Heart left ventricle (tissue), 16 donors: ENCODE measurements around the gene SPAG6. TPM values are rescaled to one million over a fixed set of nuclear protein-coding genes. Genes with fewer than 3 reads are reported as not detected.

ENCODE experiments used
- ATAC-seq, 4 donors: fragments of 200-7000 bp; cut with Tn5 transposase; one replicate each; pipeline ENCODE4 v1.9.1; 2020 to 2022; ENCODE audit warnings: moderate library complexity in 4 of 4, mild to moderate bottlenecking in 3 of 4, moderate number of reproducible peaks in 1 of 4
- DNase-seq, 5 donors: peaks; one replicate each; pipeline ENCODE4 v3.0.0-alpha.2; 2020
- H3K27ac ChIP-seq, 12 donors: fragments of 200-600 bp; sonication (generic) in 4 of 12; one replicate each; pipeline versions ENCODE4 v1.5.0 to v1.8.0; 2016 to 2022; ENCODE audit warnings: mild to moderate bottlenecking in 2 of 12
- H3K27me3 ChIP-seq, 9 donors: fragments of 200-600 bp; sonication (generic) in 2 of 9; one replicate each; pipeline versions ENCODE4 v1.5.1 to v1.8.0; 2016 to 2022; ENCODE audit warnings: mild to moderate bottlenecking in 3 of 9
- H3K36me3 ChIP-seq, 9 donors: fragments of 200-600 bp; sonication (generic) in 2 of 9; one replicate each; pipeline versions ENCODE4 v1.5.0 to v1.8.0; 2018 to 2022; ENCODE audit warnings: mild to moderate bottlenecking in 2 of 9
- H3K4me1 ChIP-seq, 12 donors: fragments of 200-600 bp; sonication (generic) in 4 of 12; one replicate each; pipeline versions ENCODE4 v1.5.0 to v1.8.0; 2016 to 2022; ENCODE audit warnings: mild to moderate bottlenecking in 3 of 12
- H3K4me3 ChIP-seq, 12 donors: fragments of 200-600 bp; sonication (generic) in 4 of 12; one replicate each; pipeline versions ENCODE4 v1.5.0 to v1.8.0; 2017 to 2022; ENCODE audit warnings: mild to moderate bottlenecking in 9 of 12, moderate library complexity in 4 of 12
- H3K9me3 ChIP-seq, 12 donors: fragments of 200-600 bp; sonication (generic) in 4 of 12; one replicate each; pipeline versions ENCODE4 v1.5.0 to v1.8.0; 2016 to 2022; ENCODE audit warnings: mild to moderate bottlenecking in 1 of 12
- POLR2A ChIP-seq, 2 donors: fragments of 450-650 bp; IDR thresholded peaks; one replicate each; pipeline ENCODE4 v1.6.1; 2017; ENCODE audit warnings: antibody characterized with exemption in 2 of 2, mild to moderate bottlenecking in 2 of 2, moderate library complexity in 2 of 2
- WGBS, 4 donors: extraction: QIAGEN DNeasy Blood & Tissue Kit in 2 of 4; methylation state at CpG; one replicate each; pipeline versions ENCODE4 v1.1.5 to v1.1.7; 2013 to 2018; 5-methylcytosine and 5-hydroxymethylcytosine counted together
- intact Hi-C, 10 donors: fragments of 100-400 bp; cut with DNase I; formaldehyde crosslinking; loops; one replicate each; pipeline versions ENCODE4 v1.11.1 to v1.14.2; 2022
- polyA plus RNA-seq, 2 donors: library from polyadenylated mRNA; stranded (reverse); fragments of 200-250 nt; gene quantifications; one replicate each; pipeline ENCODE4 v1.2.3, GENCODE V29; 2013
- total RNA-seq, 9 donors: library from RNA; depleted of rRNA in 2 of 9; stranded (reverse); fragments of >200 nt in 2 of 9; fragmentation: NEBNext Ultra II Directional in 3 of 9; extraction: Animal tissue kit (Norgen Biotek cat#: 25700) in 3 of 9; gene quantifications; one replicate each; pipeline versions ENCODE4 v1.1.0 to v1.2.4, GENCODE V29; 2016 to 2023
- TF ChIP-seq, protein P1 (sequence below), 12 donors: fragments of 200-600 bp; sonication (generic) in 4 of 12; IDR thresholded peaks; one replicate each; pipeline versions ENCODE4 v1.5.0 to v1.8.0; 2018 to 2022; ENCODE audit warnings: antibody characterized with exemption in 12 of 12, mild to moderate bottlenecking in 5 of 12
- donor health status: ischemic (EF 13 %, LVEDD 7.1; RV severe dilation, severe dysfunction).
- donor health status: healthy with polysubstance abuse.
- donor health status: DM: no; HTN: yes; CAD: no.
- donor health status: DM: no; HTN: no; CAD: no.
- donor health status: ischemic (EF 25% LVEDD 6.9; RV normal size, moderate dysfunction).
- donor health status: ischemic (EF 25% LVEDD 5.7; RV mildly dilated, moderate dysfunction).
- donor health status: healthy.
- donor health status: DM: yes; HTN: yes; CAD: no.
- donor health status: ischemic (EF 35%, LVEDD 5.7; RV mildly dilated, moderate dysfunction).
- donor health status: nonischemic (EF 11% LVEDD 7.7; RV severe dilation, severe dysfunction).
- donor health status: DM: yes; HTN: yes; CAD: no.
- donor health status: PGD.
- donor health status: ischemic (EF 29% LVEDD 5.4; RV normal size, mild dysfunction).
- donor health status: nonischemic (EF 23%, LVEDD 6.1; RV moderate dilation, normal function).

Gene SPAG6
- total and polyA plus RNA-seq, 11 donors, result 0.42 TPM; not detected in 10

DNA sequence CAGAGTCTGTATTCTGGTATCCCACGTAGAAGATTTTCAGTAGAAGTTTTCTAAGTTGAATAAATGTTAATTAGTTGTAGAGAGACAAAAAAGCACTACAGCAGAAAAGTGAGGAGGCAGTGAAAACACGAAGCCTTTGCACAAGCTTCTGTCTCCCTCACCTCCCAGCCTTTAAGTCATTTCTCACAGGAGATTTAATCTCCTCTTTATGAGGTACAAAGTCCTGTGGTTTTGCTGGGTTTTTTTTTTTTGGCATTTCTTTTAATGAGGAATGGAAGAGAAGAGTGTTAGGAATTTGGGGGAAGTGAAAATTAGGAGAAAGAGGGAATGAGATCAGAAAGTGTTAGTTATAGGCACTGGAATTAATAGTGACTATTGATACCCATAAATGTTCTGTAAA lies 21.5 kb downstream of the SPAG6 start:
- DNase-seq, result no peak
- Histone ChIP-seq H3K27ac (no peak overlapping the region), H3K4me3 (no peak overlapping the region), H3K4me1 (peaks cover 0 to 9% (median 0%) of the 10 kb centered on the region in 12 donors), H3K27me3 (peaks cover 0 to 20% (median 0%) of the 10 kb centered on the region in 9 donors), H3K36me3 (no peaks in the 10 kb centered on the region), H3K9me3 (no peaks in the 10 kb centered on the region)
- WGBS, 4 donors, result 56 to 72% (median 62%) methylated on average over 2 of the region's 2 CpGs
- no peak for ATAC-seq
- TF ChIP-seq POLR2A (IDR thresholded peaks at IDR 0.05), result no peak
- TF ChIP-seq, protein P1, sequence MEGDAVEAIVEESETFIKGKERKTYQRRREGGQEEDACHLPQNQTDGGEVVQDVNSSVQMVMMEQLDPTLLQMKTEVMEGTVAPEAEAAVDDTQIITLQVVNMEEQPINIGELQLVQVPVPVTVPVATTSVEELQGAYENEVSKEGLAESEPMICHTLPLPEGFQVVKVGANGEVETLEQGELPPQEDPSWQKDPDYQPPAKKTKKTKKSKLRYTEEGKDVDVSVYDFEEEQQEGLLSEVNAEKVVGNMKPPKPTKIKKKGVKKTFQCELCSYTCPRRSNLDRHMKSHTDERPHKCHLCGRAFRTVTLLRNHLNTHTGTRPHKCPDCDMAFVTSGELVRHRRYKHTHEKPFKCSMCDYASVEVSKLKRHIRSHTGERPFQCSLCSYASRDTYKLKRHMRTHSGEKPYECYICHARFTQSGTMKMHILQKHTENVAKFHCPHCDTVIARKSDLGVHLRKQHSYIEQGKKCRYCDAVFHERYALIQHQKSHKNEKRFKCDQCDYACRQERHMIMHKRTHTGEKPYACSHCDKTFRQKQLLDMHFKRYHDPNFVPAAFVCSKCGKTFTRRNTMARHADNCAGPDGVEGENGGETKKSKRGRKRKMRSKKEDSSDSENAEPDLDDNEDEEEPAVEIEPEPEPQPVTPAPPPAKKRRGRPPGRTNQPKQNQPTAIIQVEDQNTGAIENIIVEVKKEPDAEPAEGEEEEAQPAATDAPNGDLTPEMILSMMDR (IDR thresholded peaks at IDR 0.05), result no peak
- intact Hi-C loops, result no loop called here

DNA sequence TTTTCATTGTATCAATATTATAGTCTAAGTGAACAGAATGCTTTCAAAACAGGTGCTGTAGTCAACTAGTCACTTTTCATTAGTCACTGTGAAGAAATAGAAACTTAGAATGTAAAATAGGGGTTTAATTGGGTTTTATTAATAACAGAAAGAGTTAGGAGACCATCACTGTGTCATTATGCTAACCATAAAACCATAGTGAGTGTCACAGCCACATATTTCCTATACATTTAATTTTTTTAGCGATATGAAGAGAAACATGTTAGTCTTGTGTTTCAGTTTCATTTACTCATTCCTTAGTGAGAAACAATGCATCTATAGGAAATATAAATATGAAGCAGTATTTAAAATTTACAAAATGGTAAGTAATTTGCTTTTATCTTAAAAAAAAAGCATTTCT lies 22.2 kb downstream of the SPAG6 start:
- H3K4me3 ChIP-seq, result no peak overlapping the region
- no peaks in the 10 kb centered on the region for H3K36me3 ChIP-seq
- 90 to 93% (median 93%) methylated on average over 1 of the region's 1 CpG for WGBS, 4 donors
- peaks cover 0 to 19% (median 0%) of the 10 kb centered on the region in 9 donors for H3K27me3 ChIP-seq
- H3K4me1 ChIP-seq, result peaks cover 0 to 9% (median 0%) of the 10 kb centered on the region in 12 donors
- no peak for ATAC-seq
- TF ChIP-seq, protein P1 (IDR thresholded peaks at IDR 0.05), result no peak
- no peak for TF ChIP-seq POLR2A (IDR thresholded peaks at IDR 0.05)
- DNase-seq, result no peak
- no peaks in the 10 kb centered on the region for H3K9me3 ChIP-seq
- H3K27ac ChIP-seq, result no peak overlapping the region
- intact Hi-C loops, result no loop called here

DNA sequence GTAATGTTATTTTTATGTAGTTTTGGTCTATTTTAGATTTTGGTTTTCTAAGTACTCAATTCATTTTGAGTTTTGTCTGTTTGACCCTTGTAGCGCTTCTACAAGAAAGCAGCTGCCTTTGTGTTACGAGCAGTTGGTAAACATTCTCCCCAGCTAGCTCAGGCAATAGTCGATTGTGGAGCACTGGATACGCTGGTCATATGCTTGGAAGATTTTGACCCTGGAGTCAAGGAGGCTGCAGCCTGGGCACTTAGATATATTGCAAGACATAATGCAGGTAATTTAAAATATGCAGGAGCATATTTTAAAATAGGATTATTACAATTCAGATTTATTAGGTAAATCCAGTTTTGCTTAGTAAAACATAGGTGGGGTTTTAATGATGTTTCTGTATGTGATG lies 23.1 kb downstream of the SPAG6 start:
- intact Hi-C loops, result no loop called here
- Histone ChIP-seq H3K4me1 (peaks cover 0 to 9% (median 0%) of the 10 kb centered on the region in 12 donors), H3K9me3 (no peaks in the 10 kb centered on the region), H3K27ac (no peak overlapping the region), H3K36me3 (no peaks in the 10 kb centered on the region), H3K27me3 (peaks cover 0 to 15% (median 0%) of the 10 kb centered on the region in 9 donors), H3K4me3 (no peak overlapping the region)
- no peak for TF ChIP-seq POLR2A (IDR thresholded peaks at IDR 0.05)
- TF ChIP-seq, protein P1 (IDR thresholded peaks at IDR 0.05), result no peak
- DNase-seq, result no peak
- 91 to 98% (median 94%) methylated on average over 4 of the region's 4 CpGs for WGBS, 4 donors
- ATAC-seq, result no peak

DNA sequence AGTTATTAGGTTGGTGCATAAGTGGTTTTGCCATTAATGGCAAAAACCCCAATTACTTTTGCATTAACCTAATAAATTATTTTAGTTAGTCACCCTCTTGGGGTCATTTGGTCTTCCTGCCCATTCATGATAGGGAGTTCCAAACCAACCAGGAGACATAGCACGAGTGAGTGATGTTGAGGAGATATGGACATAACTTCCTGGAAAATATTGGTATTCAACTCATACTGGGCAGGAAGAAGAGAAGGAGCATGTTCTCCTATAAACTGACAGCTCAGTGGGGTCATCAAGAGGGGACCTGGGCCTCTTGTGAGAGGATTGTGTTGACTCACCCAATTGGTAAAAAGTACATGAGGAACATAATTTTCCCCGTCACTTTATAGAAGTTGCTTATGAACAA lies 23.7 kb downstream of the SPAG6 start:
- TF ChIP-seq POLR2A (IDR thresholded peaks at IDR 0.05), result no peak
- TF ChIP-seq, protein P1 (IDR thresholded peaks at IDR 0.05), result no peak
- WGBS, 4 donors, result 43 to 71% (median 47%) methylated on average over 2 of the region's 2 CpGs
- Histone ChIP-seq H3K36me3 (no peaks in the 10 kb centered on the region), H3K9me3 (no peaks in the 10 kb centered on the region), H3K27me3 (peaks cover 0 to 15% (median 0%) of the 10 kb centered on the region in 9 donors), H3K4me3 (no peak overlapping the region), H3K27ac (no peak overlapping the region), H3K4me1 (peaks cover 0 to 9% (median 0%) of the 10 kb centered on the region in 12 donors)
- DNase-seq, result no peak
- ATAC-seq, result no peak
- intact Hi-C loops, result no loop called here
